Effector memory CD4-positive, alpha-beta T cell (primary cell): ENCODE data around the gene EVI5L.

Experiments used
- DNase-seq, 3 donors: peaks; one replicate each; pipeline ENCODE4 v3.0.0-alpha.2; 2020
- H3K27ac ChIP-seq: 2 replicates; pipeline ENCODE4 v1.7.0; 2013; ENCODE audit warnings: mild to moderate bottlenecking, low read length, moderate library complexity; ENCODE audit not compliant: insufficient read depth, poor library complexity, severe bottlenecking
- H3K27me3 ChIP-seq: replicated peaks from 2 replicates; pipeline ENCODE4 v1.7.0; 2013; ENCODE audit warnings: mild to moderate bottlenecking, low read length; ENCODE audit not compliant: insufficient read depth, control insufficient read depth, poor library complexity, severe bottlenecking
- H3K36me3 ChIP-seq: 2 replicates; pipeline ENCODE4 v1.7.0; 2013; ENCODE audit warnings: mild to moderate bottlenecking, low read length, moderate library complexity; ENCODE audit not compliant: control insufficient read depth, insufficient read depth
- H3K4me1 ChIP-seq: 2 replicates; pipeline ENCODE4 v1.7.0; 2013; ENCODE audit warnings: low read length, mild to moderate bottlenecking; ENCODE audit not compliant: control insufficient read depth, insufficient read depth, poor library complexity, severe bottlenecking
- H3K4me3 ChIP-seq: 2 replicates; pipeline ENCODE4 v1.7.0; 2013; ENCODE audit warnings: low read length, low read depth, mild to moderate bottlenecking; ENCODE audit not compliant: insufficient read depth, poor library complexity, severe bottlenecking
- H3K9me3 ChIP-seq: 2 replicates; pipeline ENCODE4 v1.7.0; 2013; ENCODE audit warnings: mild to moderate bottlenecking, low read length, moderate library complexity; ENCODE audit not compliant: control insufficient read depth

EVI5L gene

GRCh38 chr19:7864690-7865074, 34.7 kb downstream of the EVI5L start:
- Histone ChIP-seq H3K9me3 (no peaks in the 10 kb centered on the region), H3K4me1 (peaks cover 32% of the 10 kb centered on the region), H3K27me3 (no peaks in the 10 kb centered on the region), H3K4me3 (no peak overlapping the region), H3K36me3 (no peaks in the 10 kb centered on the region), H3K27ac (no peak overlapping the region)
- no peak for DNase-seq

GRCh38 chr19:7865262-7865911, 35.4 kb downstream of the EVI5L start:
- Histone ChIP-seq H3K27me3 (no peaks in the 10 kb centered on the region), H3K9me3 (no peaks in the 10 kb centered on the region), H3K27ac (peak overlapping the region; percentile 34), H3K36me3 (no peaks in the 10 kb centered on the region), H3K4me1 (peaks cover 37% of the 10 kb centered on the region), H3K4me3 (no peak overlapping the region)
- no peak for DNase-seq

- Histone ChIP-seq H3K4me3 (no peak overlapping the region), H3K27ac (no peak overlapping the region), H3K36me3 (no peaks in the 10 kb centered on the region), H3K9me3 (no peaks in the 10 kb centered on the region), H3K27me3 (no peaks in the 10 kb centered on the region), H3K4me1 (peaks cover 37% of the 10 kb centered on the region)
- no peak for DNase-seq
Measured at GRCh38 chr19:7866399-7867091, 36.5 kb downstream of the EVI5L start.

GRCh38 chr19:7867092-7867844, 37.2 kb downstream of the EVI5L start:
- peaks cover 2% of the 10 kb centered on the region for H3K27me3 ChIP-seq
- no peaks in the 10 kb centered on the region for H3K9me3 ChIP-seq
- H3K4me1 ChIP-seq = peaks cover 37% of the 10 kb centered on the region
- no peaks in the 10 kb centered on the region for H3K36me3 ChIP-seq
- H3K27ac ChIP-seq = no peak overlapping the region
- no peak overlapping the region for H3K4me3 ChIP-seq
- no peak for DNase-seq

GRCh38 chr19:7868326-7868670, 38.3 kb downstream of the EVI5L start:
- DNase-seq = no peak
- no peaks in the 10 kb centered on the region for H3K9me3 ChIP-seq
- H3K27ac ChIP-seq = peak overlapping the region; percentile 67
- H3K4me3 ChIP-seq = peak overlapping the region; percentile 48
- peaks cover 40% of the 10 kb centered on the region for H3K4me1 ChIP-seq
- H3K36me3 ChIP-seq = no peaks in the 10 kb centered on the region
- peaks cover 12% of the 10 kb centered on the region for H3K27me3 ChIP-seq

DNA sequence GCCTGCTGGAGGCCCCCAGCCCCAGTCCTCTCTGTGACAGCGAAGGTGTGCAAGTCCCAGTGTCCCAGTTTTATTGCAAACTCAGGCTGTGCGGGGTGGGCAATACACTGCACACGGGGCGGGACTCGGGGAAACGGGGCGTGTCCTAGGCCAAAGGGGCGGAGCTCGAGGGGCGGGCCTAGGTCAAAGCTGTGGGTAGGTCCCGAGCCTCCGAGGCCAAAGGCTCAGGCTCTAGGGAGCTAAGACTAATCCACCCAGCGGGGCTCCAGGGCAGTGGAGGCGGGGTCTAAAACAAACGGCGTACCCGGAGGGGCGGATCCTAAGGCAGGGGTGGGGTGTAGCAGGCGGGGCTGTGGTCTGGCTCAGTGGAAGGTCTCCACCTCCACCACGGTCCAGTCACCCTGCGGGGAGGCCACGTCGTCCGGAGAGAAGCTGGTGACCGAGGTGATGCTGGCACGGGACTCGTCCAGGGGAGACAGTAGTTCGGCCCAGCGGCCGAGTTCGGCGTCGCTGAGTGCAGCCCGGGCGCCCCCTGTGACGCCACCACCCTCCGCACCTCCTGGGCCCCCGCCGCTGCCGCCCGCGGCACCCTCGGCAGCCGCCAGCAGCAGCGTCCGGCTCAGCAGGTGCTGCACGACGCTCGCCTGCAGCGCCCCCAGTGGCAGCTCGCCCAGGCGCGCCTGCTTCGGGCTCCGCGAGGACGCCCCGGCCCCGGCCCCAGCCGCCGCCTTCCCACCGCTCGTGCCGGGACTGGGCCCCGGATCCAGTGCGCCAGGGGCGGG, 38.8 kb downstream of the EVI5L start:
- H3K9me3 ChIP-seq = no peaks in the 10 kb centered on the region
- H3K4me1 ChIP-seq = peaks cover 45% of the 10 kb centered on the region
- H3K27me3 ChIP-seq = peaks cover 17% of the 10 kb centered on the region
- DNase-seq = peak; percentile 67 to 76 (median 73)
- no peaks in the 10 kb centered on the region for H3K36me3 ChIP-seq
- H3K4me3 ChIP-seq = peak overlapping the region; percentile 48
- H3K27ac ChIP-seq = peak overlapping the region; percentile 67

DNA sequence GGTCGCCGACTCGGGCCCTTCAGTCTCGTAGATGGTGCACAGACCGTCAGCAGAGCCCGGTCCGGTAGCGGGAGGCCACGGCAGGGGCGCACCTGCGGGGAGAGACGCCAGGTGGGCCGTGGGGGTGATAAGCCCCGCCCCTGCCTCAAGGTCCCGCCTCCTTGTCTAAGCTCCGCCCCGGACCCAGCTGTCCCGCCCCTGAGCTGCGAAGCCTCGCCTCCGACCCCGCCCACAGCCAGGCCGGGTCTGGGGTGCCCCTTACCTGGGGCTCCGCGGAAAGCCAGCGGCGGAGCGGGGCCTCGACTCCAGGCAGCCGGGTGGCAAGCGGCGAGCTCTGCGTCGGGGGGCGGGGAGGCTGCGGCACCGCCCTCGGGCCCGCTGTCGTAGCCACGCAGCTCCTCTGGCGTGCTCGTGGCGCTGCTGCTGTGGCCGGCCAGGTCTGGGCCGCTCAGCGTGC, 39.5 kb downstream of the EVI5L start:
- peak overlapping the region; percentile 42 for H3K27ac ChIP-seq
- peak overlapping the region; percentile 48 for H3K4me3 ChIP-seq
- H3K36me3 ChIP-seq = no peaks in the 10 kb centered on the region
- DNase-seq = peak; percentile 73 to 79 (median 75)
- H3K4me1 ChIP-seq = peaks cover 50% of the 10 kb centered on the region
- no peaks in the 10 kb centered on the region for H3K9me3 ChIP-seq
- H3K27me3 ChIP-seq = peaks cover 19% of the 10 kb centered on the region

- Histone ChIP-seq H3K9me3 (no peaks in the 10 kb centered on the region), H3K36me3 (no peaks in the 10 kb centered on the region), H3K4me3 (peak overlapping the region; percentile 48), H3K4me1 (peaks cover 52% of the 10 kb centered on the region), H3K27ac (peak overlapping the region; percentile 42), H3K27me3 (peaks cover 19% of the 10 kb centered on the region)
- DNase-seq = peak; percentile 42 to 51 (median 47)
Measured at GRCh38 chr19:7869910-7870511, 40.0 kb downstream of the EVI5L start.

GRCh38 chr19:7870571-7871436, 40.8 kb downstream of the EVI5L start:
- DNase-seq = peak; percentile 30 to 48 (median 38)

More at GRCh38 chr19:7870571-7871436, 40.8 kb downstream of the EVI5L start:
- Histone ChIP-seq H3K27ac (no peak overlapping the region), H3K4me1 (peaks cover 46% of the 10 kb centered on the region), H3K36me3 (no peaks in the 10 kb centered on the region), H3K27me3 (peaks cover 19% of the 10 kb centered on the region), H3K9me3 (no peaks in the 10 kb centered on the region), H3K4me3 (no peak overlapping the region)
